H1 (cell line): Measurements from ENCODE around the gene PHACTR1. TPM values are rescaled to one million over a fixed set of nuclear protein-coding genes. Genes with fewer than 3 reads are reported as not detected.

ENCODE experiments used
- RNF2 ChIP-seq: fragments of 200-900, 300-1000 bp; sonication (generic); IDR thresholded peaks from 2 replicates; pipeline ENCODE4 v1.7.1; 2016; ENCODE audit warnings: borderline replicate concordance, low read depth, mild to moderate bottlenecking, antibody characterized with exemption, low read length; ENCODE audit not compliant: poor library complexity, severe bottlenecking; ENCODE audit errors: missing control alignments
- polyA plus RNA-seq, 7 experiments: library from polyadenylated mRNA; depleted of rRNA in 3 of 7; stranded (reverse) in 5 of 7; unstranded in 2 of 7; fragments of >200 nt in 5 of 7; fragments of 200-250 nt in 2 of 7; gene quantifications; 1 replicate in 5 of 7; 2 replicates in 1 of 7; 4 replicates in 1 of 7; pipeline versions ENCODE4 v1.2.1 to v1.2.3, GENCODE V29; 2011 to 2013; ENCODE audit warnings: missing spikeins in 2 of 7, mixed read lengths in 2 of 7
- total RNA-seq: library from RNA; stranded (reverse); fragmentation: NEBNext Ultra II Directional; extraction: Animal tissue kit (Norgen Biotek cat#: 25700); gene quantifications from 2 replicates; pipeline ENCODE4 v1.2.1, GENCODE V29; 2021

Gene PHACTR1
- total and polyA plus RNA-seq, 2 of the 8 experiments (the other 6 are each of a cell fraction or from before 2014, with no cell fraction given) = 3.9 to 17.1 TPM

DNA sequence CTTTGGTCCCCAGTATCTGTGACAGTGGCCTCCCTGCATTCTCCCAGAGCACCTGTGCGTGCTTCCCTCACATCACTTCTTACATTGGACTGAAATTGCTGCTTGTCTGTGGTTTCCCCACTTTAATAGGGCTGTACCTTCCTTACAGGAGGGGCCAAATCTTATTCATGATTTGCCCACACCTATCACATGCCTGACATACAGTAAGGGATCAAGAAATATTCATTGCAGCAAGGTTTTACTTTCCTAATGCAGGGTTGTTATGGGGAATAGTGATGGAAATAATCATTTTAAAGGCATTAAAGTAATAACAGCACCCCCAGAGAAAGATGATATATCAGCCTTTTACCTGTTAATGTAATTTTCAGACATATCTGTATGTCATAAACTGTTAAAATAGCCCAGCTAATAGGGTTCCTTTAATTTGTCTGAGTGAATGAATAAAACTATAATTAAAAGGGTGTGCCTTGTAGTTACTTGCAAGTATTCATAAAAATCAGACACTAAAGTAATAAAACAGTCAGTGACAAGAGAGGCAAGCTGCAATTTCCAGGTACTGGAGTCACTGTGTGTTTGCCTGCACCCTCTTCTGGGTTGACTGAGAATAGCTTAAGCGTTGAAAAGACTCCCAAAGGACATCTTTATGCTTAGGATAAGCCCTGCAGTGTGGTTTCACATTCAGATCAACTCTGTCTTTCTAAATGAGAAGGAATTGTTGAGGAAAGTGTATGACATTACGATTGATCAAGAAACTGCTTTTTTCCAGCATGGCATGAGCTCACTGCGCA is 182.7 kb downstream of the PHACTR1 start (continued):
- no peak for TF ChIP-seq RNF2
